Spleen (tissue), 11 donors: ENCODE measurements around the gene CYP26C1. TPM values are rescaled to one million over a fixed set of nuclear protein-coding genes. Genes with fewer than 3 reads are reported as not detected.

ENCODE experiments used
- DNase-seq: peaks from one replicate; pipeline ENCODE4 v3.0.0-alpha.2; 2020
- H3K27ac ChIP-seq, 8 donors: fragments of 200-600 bp; sonication (generic) in 7 of 8; 1 replicate in 4 of 8; 2 replicates in 4 of 8; pipeline versions ENCODE4 v1.5.0 to v1.8.0; 2016 to 2021; ENCODE audit warnings: inconsistent platforms in 4 of 8, mild to moderate bottlenecking in 4 of 8, moderate library complexity in 1 of 8
- H3K27me3 ChIP-seq, 7 donors: fragments of 200-600 bp; sonication (generic) in 6 of 7; replicated peaks in 1 of 7; 1 replicate in 4 of 7; 2 replicates in 3 of 7; pipeline versions ENCODE4 v1.5.0 to v1.8.0; 2016 to 2021; ENCODE audit warnings: inconsistent platforms in 3 of 7, mild to moderate bottlenecking in 1 of 7
- H3K36me3 ChIP-seq, 6 donors: fragments of 200-600 bp; sonication (generic) in 5 of 6; 1 replicate in 4 of 6; 2 replicates in 2 of 6; pipeline versions ENCODE4 v1.5.0 to v1.8.0; 2016 to 2021; ENCODE audit warnings: inconsistent platforms in 2 of 6
- H3K4me1 ChIP-seq, 6 donors: fragments of 200-600 bp; sonication (generic) in 5 of 6; 1 replicate in 3 of 6; 2 replicates in 3 of 6; pipeline versions ENCODE4 v1.5.0 to v1.8.0; 2016 to 2021; ENCODE audit warnings: inconsistent platforms in 3 of 6
- H3K4me3 ChIP-seq, 8 donors: fragments of 200-600 bp; sonication (generic) in 7 of 8; 1 replicate in 4 of 8; 2 replicates in 4 of 8; pipeline versions ENCODE4 v1.5.0 to v1.8.0; 2016 to 2021; ENCODE audit warnings: inconsistent platforms in 4 of 8, mild to moderate bottlenecking in 4 of 8, moderate library complexity in 2 of 8
- H3K9me3 ChIP-seq, 8 donors: fragments of 200-600 bp; sonication (generic) in 7 of 8; 1 replicate in 4 of 8; 2 replicates in 4 of 8; pipeline versions ENCODE4 v1.5.0 to v1.8.0; 2016 to 2021; ENCODE audit warnings: inconsistent platforms in 4 of 8
- CTCF ChIP-seq, 11 experiments: fragments of 200-600 bp in 7 of 11; fragments of 450-650 bp in 4 of 11; sonication (generic) in 4 of 11; IDR thresholded peaks in 8 of 11; conservative IDR thresholded peaks in 3 of 11; 1 replicate in 7 of 11; 2 replicates in 4 of 11; pipeline versions ENCODE4 v1.4.0 to v1.8.0; 2016 to 2021; ENCODE audit warnings: antibody characterized with exemption in 11 of 11, inconsistent platforms in 4 of 11, mild to moderate bottlenecking in 1 of 11
- POLR2A ChIP-seq, 3 donors: fragments of 450-650 bp; IDR thresholded peaks; one replicate each; pipeline ENCODE4 v1.5.1; 2017; ENCODE audit warnings: antibody characterized with exemption in 3 of 3, mild to moderate bottlenecking in 1 of 3
- POLR2AphosphoS5 ChIP-seq, 3 donors: sonication (generic); formaldehyde crosslinking; IDR thresholded peaks; one replicate each; pipeline ENCODE4 v1.5.1; 2017; ENCODE audit warnings: antibody characterized with exemption in 3 of 3
- WGBS, 5 donors: extraction: QIAGEN DNeasy Blood & Tissue Kit in 3 of 5; methylation state at CpG; one replicate each; pipeline versions ENCODE4 v1.1.5 to v1.1.7; 2013 to 2018; 5-methylcytosine and 5-hydroxymethylcytosine counted together
- intact Hi-C: fragments of 100-400 bp; cut with DNase I; formaldehyde crosslinking; loops from one replicate; pipeline ENCODE4 v1.15.0; 2023; ENCODE audit warnings: low total_unique reads
- polyA plus RNA-seq, 3 donors: library from polyadenylated mRNA; stranded (reverse); fragments of 200-250 nt; gene quantifications; one replicate each; pipeline ENCODE4 v1.2.1, GENCODE V29; 2013
- total RNA-seq, 7 donors: library from RNA; depleted of rRNA in 3 of 7; stranded (reverse); fragments of >200 nt in 3 of 7; fragmentation: NEBNext Ultra II Directional in 4 of 7; extraction: Animal tissue kit (Norgen Biotek cat#: 25700) in 4 of 7; gene quantifications; one replicate each; pipeline versions ENCODE4 v1.1.0 to v1.2.1, GENCODE V29; 2016 to 2021
- donor health status: healthy with polysubstance abuse.
- donor health status: DM: no; HTN: no; CAD: no; lungs with moderate emphysema.
- donor health status: DM: no; HTN: no; CAD: no.
- donor health status: Bipolar disorder and iron deficiency.
- donor health status: healthy.
- donor health status: DM: no; HTN: no; CAD: no.
- donor health status: DM: yes; HTN: yes; CAD: no.

The CYP26C1 gene
- total and polyA plus RNA-seq, 10 donors: 0.04 to 1.3 (median 0.39) TPM

DNA sequence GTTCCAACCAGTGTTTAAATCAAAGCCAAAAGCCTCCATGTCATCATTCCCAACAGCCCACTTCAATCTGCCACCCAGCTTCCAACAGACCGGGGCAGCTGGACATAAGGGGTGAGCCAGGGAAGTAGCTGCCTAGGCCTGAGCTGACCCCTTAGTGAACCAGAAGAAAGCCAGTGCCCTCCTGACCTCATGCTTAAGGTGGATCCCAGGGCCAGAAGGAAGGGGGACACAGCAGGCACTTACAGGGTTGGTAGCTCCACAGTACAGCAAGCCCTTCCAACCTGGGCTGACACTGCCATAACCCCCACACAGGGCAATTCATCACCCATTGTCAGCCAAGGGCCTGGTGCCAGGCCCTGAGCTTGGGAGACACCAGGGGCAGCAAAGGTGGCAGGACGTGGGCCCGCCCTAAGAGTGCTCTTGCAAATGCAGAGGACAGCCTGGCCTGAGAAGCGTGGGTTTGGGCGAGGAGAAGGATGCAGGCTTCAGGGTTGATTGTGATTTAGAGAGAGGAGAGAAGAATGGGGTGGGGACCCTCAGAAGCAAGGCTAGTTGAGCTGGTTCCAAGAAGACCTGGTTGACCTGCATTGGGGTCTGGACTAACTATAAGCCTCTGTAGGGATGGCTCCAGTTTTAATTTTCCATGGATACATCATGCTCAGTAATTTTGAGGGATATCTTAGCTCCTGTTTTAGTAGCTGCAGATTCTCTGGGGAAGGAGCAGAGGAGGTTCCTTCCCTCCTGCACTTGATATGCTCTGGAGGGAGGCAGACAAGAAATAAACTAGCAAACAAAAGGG is 10.0 kb downstream of the CYP26C1 start:
- no peak overlapping the region for H3K4me3 ChIP-seq
- 69 to 77% (median 72%) methylated on average over 5 of the region's 5 CpGs for WGBS, 5 donors
- no peaks in the 10 kb centered on the region for H3K9me3 ChIP-seq
- H3K27me3 ChIP-seq: peaks cover 9 to 100% (median 98%) of the 10 kb centered on the region in 7 donors
- H3K27ac ChIP-seq: no peak overlapping the region
- TF ChIP-seq POLR2A (IDR thresholded peaks at IDR 0.05): no peak
- no peak for TF ChIP-seq CTCF (IDR thresholded peaks at IDR 0.05 in 8 of 11, conservative IDR thresholded peaks at IDR 0.05 in 3 of 11)
- TF ChIP-seq POLR2AphosphoS5 (IDR thresholded peaks at IDR 0.05): no peak
- H3K4me1 ChIP-seq: peaks cover 46 to 74% (median 61%) of the 10 kb centered on the region in 6 donors
- H3K36me3 ChIP-seq: no peaks in the 10 kb centered on the region
- no peak for DNase-seq
- intact Hi-C loops: no loop called here

GRCh38 chr10:93071177-93071472 is 10.5 kb downstream of the CYP26C1 start:
- no peak for TF ChIP-seq POLR2AphosphoS5 (IDR thresholded peaks at IDR 0.05)
- TF ChIP-seq POLR2A (IDR thresholded peaks at IDR 0.05): no peak
- no peak for TF ChIP-seq CTCF (IDR thresholded peaks at IDR 0.05 in 8 of 11, conservative IDR thresholded peaks at IDR 0.05 in 3 of 11)
- peaks cover 9 to 100% (median 98%) of the 10 kb centered on the region in 7 donors for H3K27me3 ChIP-seq

GRCh38 chr10:93071674-93072224 is 11.2 kb downstream of the CYP26C1 start:
- Histone ChIP-seq H3K4me3 (peak overlapping the region in 7 of 8 donors; percentile 0 to 68 (median 25)), H3K4me1 (peaks cover 46 to 69% (median 56%) of the 10 kb centered on the region in 6 donors), H3K27me3 (peaks cover 9 to 100% (median 94%) of the 10 kb centered on the region in 7 donors), H3K27ac (no peak overlapping the region), H3K36me3 (no peaks in the 10 kb centered on the region), H3K9me3 (no peaks in the 10 kb centered on the region)
- TF ChIP-seq CTCF (IDR thresholded peaks at IDR 0.05 in 8 of 11, conservative IDR thresholded peaks at IDR 0.05 in 3 of 11) (no peak), POLR2AphosphoS5 (IDR thresholded peaks at IDR 0.05) (no peak), POLR2A (IDR thresholded peaks at IDR 0.05) (no peak)
- intact Hi-C loops: no loop called here
- DNase-seq: no peak
- WGBS, 5 donors: 2 to 5% (median 2%) methylated on average over 33 to 37 of the region's 37 CpGs

More at GRCh38 chr10:93071177-93071472, 10.5 kb downstream of the CYP26C1 start:
- H3K4me3 ChIP-seq: no peak overlapping the region
- 54 to 67% (median 60%) methylated on average over 7 of the region's 7 CpGs for WGBS, 5 donors
- H3K36me3 ChIP-seq: no peaks in the 10 kb centered on the region
- H3K9me3 ChIP-seq: no peaks in the 10 kb centered on the region
- DNase-seq: no peak
- no peak overlapping the region for H3K27ac ChIP-seq
- H3K4me1 ChIP-seq: peaks cover 46 to 72% (median 57%) of the 10 kb centered on the region in 6 donors
- intact Hi-C loops: no loop called here

DNA sequence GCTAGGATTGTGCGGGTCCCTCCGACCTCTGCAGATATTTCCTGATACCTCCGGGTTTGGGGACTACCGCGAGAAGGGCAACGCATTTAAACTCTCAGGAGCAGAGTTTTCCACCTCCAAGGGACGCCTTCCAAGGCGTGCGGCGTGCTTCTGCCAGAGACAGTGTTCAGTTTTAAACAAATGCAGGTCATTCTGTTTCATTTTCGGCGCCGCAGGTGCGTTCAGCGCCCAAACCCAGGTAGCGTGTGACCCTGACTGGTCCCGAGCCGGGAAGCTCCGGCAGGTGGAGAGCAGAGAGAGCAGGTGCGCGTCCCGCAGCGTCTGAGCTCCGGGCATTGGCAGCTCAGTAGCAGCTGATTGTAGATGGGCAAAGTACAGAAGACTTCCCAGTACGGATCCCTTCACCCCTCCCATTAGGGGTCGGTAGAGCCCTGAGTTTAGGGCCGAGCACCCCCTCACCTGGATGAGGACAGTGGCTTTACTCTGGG is 11.7 kb downstream of the CYP26C1 start:
- no peak for TF ChIP-seq POLR2A (IDR thresholded peaks at IDR 0.05)
- TF ChIP-seq CTCF (IDR thresholded peaks at IDR 0.05 in 8 of 11, conservative IDR thresholded peaks at IDR 0.05 in 3 of 11): no peak
- no peak for TF ChIP-seq POLR2AphosphoS5 (IDR thresholded peaks at IDR 0.05)
- intact Hi-C loops: no loop called here
- Histone ChIP-seq H3K27ac (no peak overlapping the region), H3K27me3 (peaks cover 9 to 100% (median 92%) of the 10 kb centered on the region in 7 donors), H3K9me3 (no peaks in the 10 kb centered on the region), H3K4me1 (peaks cover 46 to 69% (median 56%) of the 10 kb centered on the region in 6 donors), H3K36me3 (no peaks in the 10 kb centered on the region), H3K4me3 (peak overlapping the region in 7 of 8 donors; percentile 0 to 68 (median 25))
- 0 to 2% (median 1%) methylated on average over 8 to 27 of the region's 27 CpGs for WGBS, 5 donors
- no peak for DNase-seq
